ENCODE results near the gene CDH4.

CDH4 gene

DNA sequence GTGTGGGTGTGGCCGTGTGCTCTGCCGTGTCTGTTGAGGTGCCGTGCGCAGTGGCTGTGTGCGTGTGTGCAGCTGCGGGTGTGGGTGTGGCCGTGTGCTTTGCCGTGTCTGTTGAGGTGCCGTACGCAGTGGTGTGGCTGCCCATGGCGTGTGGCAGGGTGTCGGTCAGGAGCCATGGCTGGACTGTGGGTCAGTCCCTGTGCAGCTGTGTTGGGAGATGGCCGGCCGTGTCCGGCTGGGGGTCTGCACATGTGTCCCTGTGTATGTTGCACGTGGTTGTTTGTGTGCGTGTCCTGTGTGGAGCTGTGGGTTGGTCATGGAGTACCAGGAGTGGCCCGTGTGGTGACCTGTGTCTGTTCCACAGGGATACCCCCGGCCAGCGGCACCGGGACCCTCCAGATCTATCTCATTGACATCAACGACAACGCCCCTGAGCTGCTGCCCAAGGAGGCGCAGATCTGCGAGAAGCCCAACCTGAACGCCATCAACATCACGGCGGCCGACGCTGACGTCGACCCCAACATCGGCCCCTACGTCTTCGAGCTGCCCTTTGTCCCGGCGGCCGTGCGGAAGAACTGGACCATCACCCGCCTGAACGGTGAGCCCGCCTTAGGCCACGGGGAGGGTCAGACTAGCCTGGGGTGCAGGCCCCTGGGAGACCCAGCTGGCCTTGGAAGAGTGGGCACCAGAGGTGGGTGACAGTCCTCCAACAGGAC is 675.9 kb downstream of the CDH4 start:
- no peak for DNase-seq

- DNase-seq = no peak
Observed at GRCh38 chr20:61929561-61929960, 677.5 kb downstream of the CDH4 start.

GRCh38 chr20:61929971-61930666 is 678.1 kb downstream of the CDH4 start:
- DNase-seq = no peak

DNA sequence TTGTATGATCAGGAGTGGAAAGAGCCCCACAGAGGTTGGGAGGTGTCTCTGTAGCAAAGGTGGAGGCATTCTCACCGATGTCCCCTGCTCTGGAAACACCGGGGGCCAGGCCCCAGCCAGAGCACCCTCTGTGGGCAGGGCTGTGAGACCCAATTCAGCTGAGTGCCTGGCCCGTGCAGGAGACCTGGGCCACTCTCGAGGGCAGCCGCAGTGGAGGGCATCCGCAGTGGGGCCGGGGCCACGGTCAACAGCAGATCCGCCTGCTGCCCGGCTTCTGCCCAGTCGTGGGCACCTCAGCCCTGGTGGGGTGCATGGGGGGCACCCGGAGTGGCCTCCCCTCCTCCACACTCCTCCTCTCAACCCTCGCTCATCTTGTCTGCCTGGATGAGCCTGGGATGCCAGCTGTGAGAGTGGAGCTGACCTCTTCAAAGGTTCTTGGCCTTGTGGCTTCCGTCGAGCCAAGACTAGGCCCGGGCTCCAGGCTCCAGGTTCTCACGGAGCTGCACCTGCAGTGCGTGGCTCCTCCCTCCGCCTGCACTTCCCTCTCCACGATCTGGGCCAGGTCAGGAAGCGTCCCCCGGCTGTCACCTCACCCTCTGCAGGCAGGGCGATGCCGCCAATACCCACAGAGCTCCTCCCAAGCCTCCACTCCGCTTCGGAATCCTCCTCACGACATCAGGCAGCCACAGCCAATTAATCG is 678.9 kb downstream of the CDH4 start:
- DNase-seq = no peak

GRCh38 chr20:61931476-61932198 is 679.6 kb downstream of the CDH4 start:
- no peak for DNase-seq

DNA sequence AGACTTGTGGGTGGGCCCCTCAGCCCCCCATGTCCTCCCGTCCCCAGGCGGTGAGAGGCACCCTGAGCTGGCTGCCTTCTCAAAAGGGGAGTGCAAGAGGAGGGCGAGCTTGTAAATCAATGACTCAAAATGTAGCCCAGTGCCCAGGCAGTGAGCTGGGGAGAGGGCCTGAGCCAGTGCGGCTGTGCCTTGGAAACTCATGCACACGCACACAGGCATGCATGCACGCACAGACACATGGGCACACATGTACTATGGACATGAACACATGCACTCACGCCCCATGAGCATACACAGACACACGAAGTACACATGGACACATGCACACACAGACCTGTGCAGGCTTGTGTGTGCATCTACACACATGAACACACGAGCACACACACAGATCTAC is 680.1 kb downstream of the CDH4 start:
- no peak for DNase-seq

DNA sequence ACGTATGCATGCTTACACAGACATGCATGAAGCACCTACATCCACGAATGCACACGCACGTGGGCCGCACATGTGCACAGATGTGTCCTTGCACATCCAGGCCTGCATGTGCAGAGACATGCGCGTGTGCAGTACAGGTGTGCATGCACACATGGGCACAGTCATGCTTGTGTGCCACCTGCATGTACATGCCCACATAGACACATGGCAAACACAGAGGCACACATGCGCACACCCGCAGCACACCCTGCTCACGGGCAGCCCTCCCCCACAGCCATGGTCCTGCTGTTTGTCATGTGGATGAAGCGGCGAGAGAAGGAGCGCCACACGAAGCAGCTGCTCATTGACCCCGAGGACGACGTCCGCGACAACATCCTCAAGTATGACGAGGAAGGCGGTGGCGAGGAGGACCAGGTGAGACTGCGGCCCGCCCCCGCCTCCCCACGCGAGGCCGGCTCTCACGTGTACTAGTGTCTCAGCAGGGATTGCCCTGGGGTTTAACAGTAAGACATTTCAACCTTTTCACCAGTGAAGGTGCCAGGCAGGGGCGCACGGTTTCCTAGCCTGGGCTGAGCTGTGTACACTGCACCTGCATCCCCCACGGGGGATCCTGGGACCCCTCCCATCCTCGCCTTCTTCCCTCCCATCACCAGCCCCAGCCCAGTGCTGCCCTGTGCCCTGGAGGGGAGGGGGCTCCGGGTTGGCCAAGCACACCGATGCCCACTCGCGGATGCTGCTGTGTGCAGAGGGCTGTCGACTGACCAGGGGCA is 680.8 kb downstream of the CDH4 start:
- no peak for DNase-seq

DNA sequence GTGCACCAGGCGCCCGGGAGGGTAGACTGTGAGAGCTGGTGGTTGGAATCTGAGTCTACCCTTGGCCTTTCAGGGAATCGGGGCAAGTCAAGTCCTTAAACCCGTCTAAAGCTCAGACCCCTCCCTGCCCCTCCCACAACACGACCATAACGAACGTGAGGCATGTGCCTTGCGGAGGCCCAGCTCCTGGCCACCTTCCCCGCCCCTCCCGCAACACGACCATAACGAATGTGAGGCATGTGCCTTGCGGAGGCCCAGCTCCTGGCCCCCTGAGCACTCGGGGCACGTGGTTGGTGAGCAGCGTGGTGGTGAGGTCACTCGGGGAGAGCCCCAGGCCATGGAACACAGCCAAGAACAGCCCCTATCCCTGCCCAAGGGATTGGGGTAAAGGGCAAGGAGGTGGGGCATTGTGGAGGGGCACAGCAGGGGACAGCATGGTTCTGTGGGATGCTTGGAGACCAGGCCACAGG is 681.5 kb downstream of the CDH4 start:
- DNase-seq = no peak

DNA sequence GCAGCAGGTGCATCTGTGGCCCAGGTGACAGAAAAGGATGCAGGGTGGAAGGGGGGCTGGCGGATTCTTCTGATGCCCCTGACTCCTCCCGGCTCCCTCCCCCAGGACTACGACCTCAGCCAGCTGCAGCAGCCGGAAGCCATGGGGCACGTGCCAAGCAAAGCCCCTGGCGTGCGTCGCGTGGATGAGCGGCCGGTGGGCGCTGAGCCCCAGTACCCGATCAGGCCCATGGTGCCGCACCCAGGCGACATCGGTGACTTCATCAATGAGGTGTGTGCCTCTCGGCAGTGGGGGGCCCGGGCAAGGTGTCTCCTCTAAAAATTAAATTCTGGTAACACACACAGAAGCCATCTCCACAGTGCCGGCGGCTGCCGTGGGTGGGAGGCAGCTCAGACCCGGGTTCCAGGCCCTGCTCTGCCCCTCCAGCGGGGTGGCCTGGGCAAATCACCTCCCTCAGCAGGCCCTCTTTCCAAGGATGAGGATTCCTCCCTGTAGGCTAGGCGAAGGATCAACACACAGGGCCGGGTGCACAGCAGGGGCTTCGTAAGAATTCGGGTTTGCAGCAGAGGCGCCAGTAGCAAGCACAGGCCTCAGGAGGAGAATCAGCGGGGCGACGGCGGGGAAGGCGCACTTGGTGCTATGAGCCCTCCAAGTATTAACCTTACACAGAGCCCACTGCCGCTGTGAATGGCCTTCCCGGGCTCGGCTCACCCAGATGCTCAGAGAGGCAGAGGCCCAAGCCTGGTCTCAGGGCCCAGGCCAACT is 682.1 kb downstream of the CDH4 start:
- no peak for DNase-seq

- DNase-seq = peak; percentile 17
Observed at GRCh38 chr20:61934716-61935530, 682.9 kb downstream of the CDH4 start.

DNA sequence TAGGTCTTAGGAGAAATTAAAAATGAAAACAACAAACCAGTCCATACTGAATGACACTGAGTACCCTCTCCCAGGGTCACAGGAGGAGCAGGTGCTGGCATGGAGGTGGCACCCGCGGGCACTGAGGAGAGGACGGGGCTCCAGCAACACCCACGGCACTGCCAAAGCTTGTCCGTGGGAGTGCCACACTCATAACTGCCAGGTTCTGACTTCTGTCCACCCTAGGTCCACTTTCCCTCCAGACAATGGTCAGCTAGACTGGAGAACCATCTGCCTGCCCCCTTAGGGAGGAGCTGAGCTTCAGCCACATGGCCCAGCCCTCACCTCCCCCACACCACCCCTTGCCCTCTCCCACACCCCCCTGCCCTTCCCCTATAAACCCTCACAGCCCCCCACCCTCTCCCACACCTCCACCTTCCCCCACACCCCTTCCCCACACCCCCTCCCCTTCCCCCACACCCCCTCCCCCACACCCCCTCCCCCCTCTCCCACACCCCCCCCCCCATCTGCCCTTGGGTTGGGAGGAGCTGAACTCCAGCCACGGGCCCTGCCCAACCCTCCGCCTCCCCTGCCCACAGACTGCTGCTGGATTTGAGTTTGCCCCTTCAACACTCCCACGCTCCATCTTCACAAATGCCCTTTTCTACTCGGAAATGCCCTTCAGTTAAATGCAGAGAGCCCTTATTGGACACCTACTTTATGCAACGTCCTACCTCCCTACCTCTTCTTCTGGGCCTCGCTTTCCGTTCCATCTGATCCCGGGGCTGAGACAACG is 684.1 kb downstream of the CDH4 start:
- DNase-seq = no peak

DNA sequence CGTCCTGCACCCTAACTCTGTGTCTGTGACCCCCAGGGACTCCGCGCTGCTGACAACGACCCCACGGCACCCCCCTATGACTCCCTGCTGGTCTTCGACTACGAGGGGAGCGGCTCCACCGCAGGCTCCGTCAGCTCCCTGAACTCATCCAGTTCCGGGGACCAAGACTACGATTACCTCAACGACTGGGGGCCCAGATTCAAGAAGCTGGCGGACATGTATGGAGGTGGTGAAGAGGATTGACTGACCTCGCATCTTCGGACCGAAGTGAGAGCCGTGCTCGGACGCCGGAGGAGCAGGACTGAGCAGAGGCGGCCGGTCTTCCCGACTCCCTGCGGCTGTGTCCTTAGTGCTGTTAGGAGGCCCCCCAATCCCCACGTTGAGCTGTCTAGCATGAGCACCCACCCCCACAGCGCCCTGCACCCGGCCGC is 684.7 kb downstream of the CDH4 start:
- DNase-seq = no peak

DNA sequence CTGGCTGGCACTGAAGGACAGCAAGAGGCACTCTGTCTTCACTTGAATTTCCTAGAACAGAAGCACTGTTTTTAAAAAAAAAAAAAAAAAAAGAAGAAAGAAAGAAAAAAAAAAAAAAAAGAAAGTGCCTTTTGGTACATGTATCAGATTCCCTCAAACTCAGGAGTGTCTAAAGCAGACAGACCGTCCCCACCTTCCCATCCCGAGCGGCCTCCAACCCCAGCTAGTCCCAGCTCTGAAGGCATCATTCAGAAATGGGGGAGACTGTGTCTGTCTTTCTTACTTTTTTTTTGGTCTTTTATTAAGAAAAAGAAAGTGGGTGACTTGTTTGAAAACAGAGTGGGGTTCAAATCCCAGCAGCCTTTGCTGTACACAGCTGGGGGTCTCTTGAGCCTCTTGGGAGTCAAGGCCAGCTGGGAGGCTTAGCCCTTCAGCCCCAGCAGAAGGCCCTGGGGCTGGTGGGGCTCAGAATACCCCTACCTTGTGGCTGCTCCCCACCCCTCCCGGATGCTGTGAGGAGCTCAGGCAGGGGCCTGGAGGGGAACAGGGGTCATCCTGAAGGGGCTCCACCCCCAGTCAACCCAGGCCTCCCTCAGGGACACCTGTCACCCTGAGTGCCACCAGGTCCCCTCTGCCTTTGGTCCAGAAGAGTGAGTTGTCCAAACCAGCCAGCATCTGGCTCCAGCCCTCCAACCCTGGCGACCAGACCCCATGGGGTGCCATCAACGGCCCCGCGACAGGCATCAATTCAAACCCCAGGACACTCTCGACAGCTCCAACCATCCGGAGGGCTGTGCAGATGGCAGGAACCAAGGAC is 685.3 kb downstream of the CDH4 start:
- no peak for DNase-seq

- no peak for DNase-seq
Observed at GRCh38 chr20:61937963-61938838, 686.1 kb downstream of the CDH4 start.

GRCh38 chr20:61938839-61939690 is 687.0 kb downstream of the CDH4 start:
- DNase-seq = no peak

GRCh38 chr20:61939691-61940360 is 687.8 kb downstream of the CDH4 start:
- no peak for DNase-seq
